ENCODE measurements around the gene C3orf20. TPM values are rescaled to one million over a fixed set of nuclear protein-coding genes. Genes with fewer than 3 reads are reported as not detected.
A peak's percentile ranks its signal among the peaks of the same experiment; 100 is the strongest.

The C3orf20 gene
- total and polyA plus RNA-seq, 9 of the 15 experiments (the other 6 are each of a cell fraction or from before 2014, with no cell fraction given), result 0.04 TPM; not detected in 8

DNA sequence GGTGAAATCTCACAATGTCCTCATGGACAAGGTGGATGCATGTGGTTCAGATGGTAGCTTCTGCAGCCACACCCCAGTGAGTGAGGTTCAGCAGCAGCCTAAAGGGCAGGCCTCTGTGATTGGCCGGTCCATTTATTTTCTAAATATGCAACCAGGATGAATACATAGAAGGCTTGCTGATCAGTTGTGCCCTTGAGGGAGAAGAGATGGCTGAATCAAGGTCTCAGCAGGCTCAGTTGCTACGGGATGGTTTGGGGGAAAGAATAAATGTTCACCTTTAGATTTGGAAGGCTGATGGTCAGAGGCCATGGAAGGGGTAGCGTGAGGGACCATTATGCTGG is 90.1 kb downstream of the C3orf20 start:
- no peak for ATAC-seq

More for the DNA sequence above, 90.1 kb downstream of the C3orf20 start:
- DNase-seq (ENCODE audit: extremely low read depth in 1 of 4, low spot score in 3 of 4) (no peak), FAIRE-seq (no peak)
- 0% methylated on average over 3 of the region's 3 CpGs for WGBS (ENCODE audit: insufficient coverage, low coverage, missing lambda C conversion rate)
- intact Hi-C loops (cut with micrococcal nuclease) (no loop called here), in situ Hi-C loops (cut with MboI) (no loop called here)
- Histone ChIP-seq H3K79me2 (ENCODE audit: control insufficient read depth, insufficient read depth, low read length) (no peaks in the 10 kb centered on the region), H3K9me1 (ENCODE audit: control insufficient read depth, insufficient read depth, low read length) (no peaks in the 10 kb centered on the region), H3K4me2 (ENCODE audit: insufficient read depth, low read length) (no peak overlapping the region), H2AFZ (ENCODE audit: low read depth, low read length) (no peak overlapping the region), H3K4me1 (replicated peaks in 1 of 2; ENCODE audit: control insufficient read depth in 2 of 2, insufficient read depth in 2 of 2, low read length in 2 of 2) (peaks cover 4 to 11% of the 10 kb centered on the region in 2 experiments; a peak in 3 of 5 replicates), H4K20me1 (replicated peaks; ENCODE audit: control insufficient read depth, insufficient read depth, low read length) (peaks cover 3% of the 10 kb centered on the region; the same call in 1 of the 2 replicates), H3K36me3 (ENCODE audit: control insufficient read depth, insufficient read depth, low read length) (no peaks in the 10 kb centered on the region), H3K4me3 (no peak overlapping the region), H3K27me3 (ENCODE audit: control insufficient read depth in 2 of 2, insufficient read depth in 2 of 2, low read length in 2 of 2) (peaks cover 18 to 59% of the 10 kb centered on the region in 2 experiments; a peak in 4 of 5 replicates), H3K9ac (ENCODE audit: insufficient read depth in 1 of 2, low read depth in 2 of 2, low read length in 2 of 2) (no peak overlapping the region), H3K27ac (ENCODE audit: extremely low read depth, low read depth, low read length) (no peak overlapping the region), H3K9me3 (replicated peaks; ENCODE audit: control insufficient read depth, insufficient read depth, low read depth, low read length) (no peaks in the 10 kb centered on the region)
- POLR2A ChIA-PET, result interaction anchor here (1.1 to 1.2 kb wide), 2 partner anchors 37 to 65 kb away, joined by 3 read pairs; no protein-coding TSS in a partner anchor
- BruUV-seq (replicated peaks), result no TSS peak
- TF ChIP-seq, protein P1, sequence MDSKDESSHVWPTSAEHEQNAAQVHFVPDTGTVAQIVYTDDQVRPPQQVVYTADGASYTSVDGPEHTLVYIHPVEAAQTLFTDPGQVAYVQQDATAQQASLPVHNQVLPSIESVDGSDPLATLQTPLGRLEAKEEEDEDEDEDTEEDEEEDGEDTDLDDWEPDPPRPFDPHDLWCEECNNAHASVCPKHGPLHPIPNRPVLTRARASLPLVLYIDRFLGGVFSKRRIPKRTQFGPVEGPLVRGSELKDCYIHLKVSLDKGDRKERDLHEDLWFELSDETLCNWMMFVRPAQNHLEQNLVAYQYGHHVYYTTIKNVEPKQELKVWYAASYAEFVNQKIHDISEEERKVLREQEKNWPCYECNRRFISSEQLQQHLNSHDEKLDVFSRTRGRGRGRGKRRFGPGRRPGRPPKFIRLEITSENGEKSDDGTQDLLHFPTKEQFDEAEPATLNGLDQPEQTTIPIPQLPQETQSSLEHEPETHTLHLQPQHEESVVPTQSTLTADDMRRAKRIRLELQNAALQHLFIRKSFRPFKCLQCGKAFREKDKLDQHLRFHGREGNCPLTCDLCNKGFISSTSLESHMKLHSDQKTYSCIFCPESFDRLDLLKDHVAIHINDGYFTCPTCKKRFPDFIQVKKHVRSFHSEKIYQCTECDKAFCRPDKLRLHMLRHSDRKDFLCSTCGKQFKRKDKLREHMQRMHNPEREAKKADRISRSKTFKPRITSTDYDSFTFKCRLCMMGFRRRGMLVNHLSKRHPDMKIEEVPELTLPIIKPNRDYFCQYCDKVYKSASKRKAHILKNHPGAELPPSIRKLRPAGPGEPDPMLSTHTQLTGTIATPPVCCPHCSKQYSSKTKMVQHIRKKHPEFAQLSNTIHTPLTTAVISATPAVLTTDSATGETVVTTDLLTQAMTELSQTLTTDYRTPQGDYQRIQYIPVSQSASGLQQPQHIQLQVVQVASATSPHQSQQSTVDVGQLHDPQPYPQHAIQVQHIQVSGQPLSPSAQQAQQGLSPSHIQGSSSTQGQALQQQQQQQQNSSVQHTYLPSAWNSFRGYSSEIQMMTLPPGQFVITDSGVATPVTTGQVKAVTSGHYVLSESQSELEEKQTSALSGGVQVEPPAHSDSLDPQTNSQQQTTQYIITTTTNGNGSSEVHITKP (IDR thresholded peaks at IDR 0.05; ENCODE audit: partially characterized antibody), result peak; percentile 2
- no peak for TF ChIP-seq NFXL1 (CRISPR knock-in tag; IDR thresholded peaks at IDR 0.05)
- CTCF ChIA-PET (ENCODE audit: low intra/inter-chr PET ratio), result no interaction called here
